A549 (cell line): ENCODE results near the gene ELMO3. TPM values are rescaled to one million over a fixed set of nuclear protein-coding genes. Genes with fewer than 3 reads are reported as not detected.

Experiments used
- ATAC-seq, 2 experiments: fragments of 200-7000 bp in 1 of 2; fragments of >200 bp in 1 of 2; cut with Nextera tagmentation in 1 of 2; cut with Tn5 transposase in 1 of 2; 3 replicates each; pipeline versions ENCODE4 v1.8.0 to v1.9.1; 2018 to 2020; ENCODE audit warnings: mild to moderate bottlenecking in 1 of 2, moderate library complexity in 1 of 2
- CTCF ChIA-PET: fragments of 300-600 bp; sonication (Branson Sonifier 250); formaldehyde crosslinking; extraction: SDS; loops from one replicate; lab custom pipeline; 2021; ENCODE audit warnings: antibody characterized with exemption, inconsistent platforms; lab: Yijun Ruan, JAX
- POLR2A ChIA-PET: fragments of 350-600 bp; formaldehyde crosslinking; extraction: SDS; loops from one replicate; lab custom pipeline; 2021; ENCODE audit warnings: antibody characterized with exemption, inconsistent platforms; lab: Yijun Ruan, JAX
- DNase-seq, 2 experiments: peaks; one replicate each; pipeline versions ENCODE4 v3.0.0 to v3.0.0-alpha.2; 2011 to 2016; ENCODE audit warnings: low read depth in 1 of 2, low spot score in 1 of 2
- FAIRE-seq: peaks from 2 replicates; lab custom pipeline; 2011; peaks lifted over from hg19 to GRCh38; lab: Jason Lieb, UNC
- H3K27ac ChIP-seq, 2 experiments: fragments of >200 bp; sonication (Bioruptor Twin); formaldehyde crosslinking; 3 replicates each; pipeline ENCODE4 v1.5.1; 2016 to 2017
- H3K4me1 ChIP-seq: fragments of >200 bp; sonication (Bioruptor Twin); formaldehyde crosslinking; 3 replicates; pipeline ENCODE4 v1.6.1; 2016
- H3K4me2 ChIP-seq: fragments of >200 bp; sonication (Bioruptor Twin); formaldehyde crosslinking; 3 replicates; pipeline ENCODE4 v1.6.1; 2016
- H3K4me3 ChIP-seq: fragments of >200 bp; sonication (Bioruptor Twin); formaldehyde crosslinking; 3 replicates; pipeline ENCODE4 v1.5.1; 2016
- H3K9me3 ChIP-seq: fragments of >200 bp; sonication (Bioruptor Twin); formaldehyde crosslinking; 3 replicates; pipeline ENCODE4 v1.6.1; 2016
- ATOH8 ChIP-seq: fragments of 250-450 bp; sonication (Bioruptor Pico); IDR thresholded peaks from 2 replicates; pipeline ENCODE4 v1.5.0; 2020; ENCODE audit warnings: low read depth, mild to moderate bottlenecking, moderate library complexity
- BHLHE40 ChIP-seq: IDR thresholded peaks from 2 replicates; pipeline ENCODE4 v1.6.1; 2012; ENCODE audit warnings: low read depth, low read length, inconsistent platforms
- CEBPB ChIP-seq, 2 experiments: fragments of >200 bp in 1 of 2; sonication (Bioruptor Twin) in 1 of 2; formaldehyde crosslinking in 1 of 2; IDR thresholded peaks; 2 replicates each; pipeline ENCODE4 v1.6.1; 2012 to 2016
- CHD2 ChIP-seq: fragments of 150-350 bp; IDR thresholded peaks from 2 replicates; pipeline ENCODE4 v1.6.1; 2014; ENCODE audit warnings: low read length; ENCODE audit not compliant: partially characterized antibody
- CHD4 ChIP-seq: fragments of 200-600 bp; sonication (generic); IDR thresholded peaks from 2 replicates; pipeline ENCODE4 v1.6.1; 2016; ENCODE audit warnings: antibody characterized with exemption, mild to moderate bottlenecking, borderline replicate concordance
- EHF ChIP-seq: fragments of 250-450 bp; sonication (Bioruptor Pico); IDR thresholded peaks from 2 replicates; pipeline ENCODE4 v1.5.0; 2020; ENCODE audit warnings: mild to moderate bottlenecking
- EP300 ChIP-seq, 2 experiments: fragments of >200 bp; sonication (Bioruptor Twin); formaldehyde crosslinking; IDR thresholded peaks; 2 replicates in 1 of 2; 3 replicates in 1 of 2; pipeline ENCODE4 v1.6.1; 2016 to 2017
- ESRRA ChIP-seq: fragments of 150-350 bp; IDR thresholded peaks from 2 replicates; pipeline ENCODE4 v1.6.1; 2014; ENCODE audit warnings: mild to moderate bottlenecking, low read length, borderline replicate concordance
- FOSL2 ChIP-seq, 2 experiments: fragments of 450-650 bp in 1 of 2; fragments of >200 bp in 1 of 2; sonication (Bioruptor Twin) in 1 of 2; formaldehyde crosslinking; IDR thresholded peaks; 2 replicates each; pipeline versions ENCODE4 v1.5.0 to v1.6.1; 2016 to 2020; ENCODE audit warnings: mild to moderate bottlenecking in 1 of 2, moderate library complexity in 1 of 2
- GATA3 ChIP-seq: IDR thresholded peaks from 2 replicates; pipeline ENCODE4 v1.6.1; 2012; ENCODE audit warnings: borderline replicate concordance
- JUN ChIP-seq, 2 experiments: fragments of >200 bp; sonication (Bioruptor Twin); formaldehyde crosslinking; IDR thresholded peaks; 2 replicates in 1 of 2; 3 replicates in 1 of 2; pipeline ENCODE4 v1.6.1; 2016 to 2017
- JUNB ChIP-seq: fragments of >200 bp; sonication (Bioruptor Twin); formaldehyde crosslinking; IDR thresholded peaks from 2 replicates; pipeline ENCODE4 v1.6.1; 2016
- KDM1A ChIP-seq: fragments of 200-600 bp; sonication (generic); IDR thresholded peaks from 2 replicates; pipeline ENCODE4 v1.6.1; 2016; ENCODE audit warnings: low read depth, mild to moderate bottlenecking
- KDM5A ChIP-seq: fragments of 200-600 bp; sonication (generic); IDR thresholded peaks from 2 replicates; pipeline ENCODE4 v1.6.1; 2016; ENCODE audit warnings: antibody characterized with exemption, mild to moderate bottlenecking
- MAFK ChIP-seq: fragments of 450-650 bp; IDR thresholded peaks from 2 replicates; pipeline ENCODE4 v1.6.1; 2014; ENCODE audit not compliant: partially characterized antibody
- MYC ChIP-seq: IDR thresholded peaks from 2 replicates; pipeline ENCODE4 v1.6.1; 2012; ENCODE audit warnings: mild to moderate bottlenecking, inconsistent platforms, low read length, improper control_type of control experiment, borderline replicate concordance
- NFE2L2 ChIP-seq: fragments of 150-350 bp; conservative IDR thresholded peaks from 2 replicates; pipeline ENCODE4 v1.6.1; 2014; ENCODE audit warnings: low read length
- NR3C1 ChIP-seq: fragments of >200 bp; sonication (Bioruptor Twin); formaldehyde crosslinking; IDR thresholded peaks from 3 replicates; pipeline ENCODE4 v1.6.1; 2017
- PHF8 ChIP-seq: fragments of 200-600 bp; sonication (generic); IDR thresholded peaks from 2 replicates; pipeline ENCODE4 v1.6.1; 2016; ENCODE audit warnings: low read depth, mild to moderate bottlenecking, antibody characterized with exemption, moderate library complexity, borderline replicate concordance
- POLR2A ChIP-seq: IDR thresholded peaks from 2 replicates; pipeline ENCODE4 v1.6.1; 2012; ENCODE audit warnings: mild to moderate bottlenecking, low read length
- POLR2AphosphoS2 ChIP-seq: conservative IDR thresholded peaks from 2 replicates; pipeline ENCODE4 v1.6.1; 2012; ENCODE audit warnings: low read length, improper control_type of control experiment, inconsistent platforms
- RARB ChIP-seq: fragments of 250-450 bp; sonication (Bioruptor Pico); IDR thresholded peaks from 2 replicates; pipeline ENCODE4 v1.8.0; 2021; ENCODE audit warnings: mild to moderate bottlenecking, moderate library complexity
- RCOR1 ChIP-seq: fragments of 150-350 bp; IDR thresholded peaks from 2 replicates; pipeline ENCODE4 v1.6.1; 2014; ENCODE audit warnings: antibody characterized with exemption, low read length, low read depth
- RFX5 ChIP-seq: fragments of 450-650 bp; IDR thresholded peaks from 2 replicates; pipeline ENCODE4 v1.7.1; 2014; ENCODE audit warnings: antibody characterized with exemption, mild to moderate bottlenecking, moderate library complexity
- SMC3 ChIP-seq: fragments of >200 bp; sonication (Bioruptor Twin); formaldehyde crosslinking; IDR thresholded peaks from 3 replicates; pipeline ENCODE4 v1.6.1; 2018; ENCODE audit warnings: inconsistent platforms
- TFCP2L1 ChIP-seq: fragments of 250-450 bp; sonication (Bioruptor Pico); IDR thresholded peaks from 2 replicates; pipeline ENCODE4 v1.5.0; 2021; ENCODE audit warnings: mild to moderate bottlenecking
- WGBS: methylation state at CpG from one replicate; pipeline ENCODE4 v1.1.6; 2017; ENCODE audit errors: missing lambda C conversion rate; 5-methylcytosine and 5-hydroxymethylcytosine counted together
- polyA plus RNA-seq, 4 experiments: library from polyadenylated mRNA; depleted of rRNA in 3 of 4; stranded (reverse); fragments of >200 nt; fragmentation: RNase III in 1 of 4; extraction: RNeasy Plus Mini Kit Qiagen cat#74134 plus additional on column Dnase treatment in 1 of 4; gene quantifications; 2 replicates in 3 of 4; 3 replicates in 1 of 4; pipeline ENCODE4 v1.2.3, GENCODE V29; 2011 to 2017
- TF ChIP-seq, protein P1 (sequence below): fragments of 150-350 bp; IDR thresholded peaks from 2 replicates; pipeline ENCODE4 v1.6.1; 2014; ENCODE audit warnings: low read depth, mild to moderate bottlenecking, low read length
- TF ChIP-seq, protein P2 (sequence below): IDR thresholded peaks from 2 replicates; pipeline ENCODE4 v1.6.1; 2012
- TF ChIP-seq, protein P3 (sequence below): fragments of >200 bp; sonication (Bioruptor Twin); formaldehyde crosslinking; IDR thresholded peaks from 3 replicates; pipeline ENCODE4 v1.6.1; 2016
- TF ChIP-seq, protein P4 (sequence below): IDR thresholded peaks from 2 replicates; pipeline ENCODE4 v1.6.1; 2012
- TF ChIP-seq, protein P5 (sequence below): fragments of 200-600 bp; sonication (generic); IDR thresholded peaks from 2 replicates; pipeline ENCODE4 v1.6.1; 2016; ENCODE audit warnings: antibody characterized with exemption, mild to moderate bottlenecking, moderate library complexity

Gene ELMO3
- polyA plus RNA-seq, 2 of the 4 experiments (the other 2 are of a cell fraction), result 0.62 to 1.4 TPM

- ATAC-seq (peak; percentile 96 to 98), DNase-seq (peak; percentile 90 to 92), FAIRE-seq (no peak)
- ChIA-PET CTCF (interaction anchor here (0.6 to 10.3 kb wide), 7 partner anchors 12 to 274 kb away, joined by 3 to 105 read pairs (median 4); no protein-coding TSS in a partner anchor), POLR2A (interaction anchor here (0.8 to 1.8 kb wide), 2 partner anchors 35 to 52 kb away, joined by 3 to 6 read pairs; partner anchors contain the start of gene TMEM208)
- Histone ChIP-seq H3K27ac (peak within 1 kb of the TSS; percentile 97), H3K4me2 (peak within 1 kb of the TSS; percentile 82), H3K4me3 (peak within 1 kb of the TSS; percentile 95), H3K4me1 (peaks cover 16% of the 10 kb centered on the region), H3K9me3 (no peaks in the 10 kb centered on the region)
- under 1% methylated on average over 42 of the region's 54 CpGs for WGBS
- peak; percentile 70 for TF ChIP-seq MYC
- TF ChIP-seq POLR2A, result peak; percentile 71
- TF ChIP-seq MAFK, result no peak
- TF ChIP-seq, protein P1, sequence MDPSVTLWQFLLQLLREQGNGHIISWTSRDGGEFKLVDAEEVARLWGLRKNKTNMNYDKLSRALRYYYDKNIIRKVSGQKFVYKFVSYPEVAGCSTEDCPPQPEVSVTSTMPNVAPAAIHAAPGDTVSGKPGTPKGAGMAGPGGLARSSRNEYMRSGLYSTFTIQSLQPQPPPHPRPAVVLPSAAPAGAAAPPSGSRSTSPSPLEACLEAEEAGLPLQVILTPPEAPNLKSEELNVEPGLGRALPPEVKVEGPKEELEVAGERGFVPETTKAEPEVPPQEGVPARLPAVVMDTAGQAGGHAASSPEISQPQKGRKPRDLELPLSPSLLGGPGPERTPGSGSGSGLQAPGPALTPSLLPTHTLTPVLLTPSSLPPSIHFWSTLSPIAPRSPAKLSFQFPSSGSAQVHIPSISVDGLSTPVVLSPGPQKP, result 0 out of 2 replicates have a peak, but pooled peaks have one; percentile 61
- TF ChIP-seq JUN (IDR thresholded peaks at IDR 0.05), result peak; percentile 38 to 94
- no peak for TF ChIP-seq ATOH8 (CRISPR knock-in tag)
- no peak for TF ChIP-seq RARB (CRISPR knock-in tag)
- TF ChIP-seq EP300 (IDR thresholded peaks at IDR 0.05), result no peak
- TF ChIP-seq KDM1A, result no peak
- TF ChIP-seq KDM5A, result peak; percentile 77
- TF ChIP-seq CEBPB (IDR thresholded peaks at IDR 0.05), result no peak
- TF ChIP-seq CHD2, result no peak
- TF ChIP-seq BHLHE40, result peak; percentile 75
- no peak for TF ChIP-seq EHF (CRISPR knock-in tag)
- TF ChIP-seq TFCP2L1 (CRISPR knock-in tag), result no peak
- TF ChIP-seq, protein P2, sequence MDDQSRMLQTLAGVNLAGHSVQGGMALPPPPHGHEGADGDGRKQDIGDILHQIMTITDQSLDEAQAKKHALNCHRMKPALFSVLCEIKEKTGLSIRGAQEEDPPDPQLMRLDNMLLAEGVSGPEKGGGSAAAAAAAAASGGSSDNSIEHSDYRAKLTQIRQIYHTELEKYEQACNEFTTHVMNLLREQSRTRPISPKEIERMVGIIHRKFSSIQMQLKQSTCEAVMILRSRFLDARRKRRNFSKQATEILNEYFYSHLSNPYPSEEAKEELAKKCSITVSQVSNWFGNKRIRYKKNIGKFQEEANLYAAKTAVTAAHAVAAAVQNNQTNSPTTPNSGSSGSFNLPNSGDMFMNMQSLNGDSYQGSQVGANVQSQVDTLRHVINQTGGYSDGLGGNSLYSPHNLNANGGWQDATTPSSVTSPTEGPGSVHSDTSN, result 0 out of 2 replicates have a peak, but pooled peaks have one; percentile 7
- TF ChIP-seq JUNB, result no peak
- TF ChIP-seq POLR2AphosphoS2, result no peak
- no peak for TF ChIP-seq FOSL2 (IDR thresholded peaks at IDR 0.05)
- TF ChIP-seq FOSL2 (CRISPR knock-in tag; IDR thresholded peaks at IDR 0.05), result 0 out of 2 replicates have a peak, but pooled peaks have one; percentile 5
- peak; percentile 77 for TF ChIP-seq PHF8
- TF ChIP-seq GATA3, result 0 out of 2 replicates have a peak, but pooled peaks have one; percentile 3
- TF ChIP-seq RFX5, result no peak
- TF ChIP-seq, protein P3, sequence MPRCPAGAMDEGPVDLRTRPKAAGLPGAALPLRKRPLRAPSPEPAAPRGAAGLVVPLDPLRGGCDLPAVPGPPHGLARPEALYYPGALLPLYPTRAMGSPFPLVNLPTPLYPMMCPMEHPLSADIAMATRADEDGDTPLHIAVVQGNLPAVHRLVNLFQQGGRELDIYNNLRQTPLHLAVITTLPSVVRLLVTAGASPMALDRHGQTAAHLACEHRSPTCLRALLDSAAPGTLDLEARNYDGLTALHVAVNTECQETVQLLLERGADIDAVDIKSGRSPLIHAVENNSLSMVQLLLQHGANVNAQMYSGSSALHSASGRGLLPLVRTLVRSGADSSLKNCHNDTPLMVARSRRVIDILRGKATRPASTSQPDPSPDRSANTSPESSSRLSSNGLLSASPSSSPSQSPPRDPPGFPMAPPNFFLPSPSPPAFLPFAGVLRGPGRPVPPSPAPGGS, result peak; percentile 89
- TF ChIP-seq, protein P4, sequence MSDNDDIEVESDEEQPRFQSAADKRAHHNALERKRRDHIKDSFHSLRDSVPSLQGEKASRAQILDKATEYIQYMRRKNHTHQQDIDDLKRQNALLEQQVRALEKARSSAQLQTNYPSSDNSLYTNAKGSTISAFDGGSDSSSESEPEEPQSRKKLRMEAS, result peak; percentile 47
- TF ChIP-seq RCOR1, result no peak
- no peak for TF ChIP-seq SMC3
- no peak for TF ChIP-seq NR3C1
- TF ChIP-seq, protein P5, sequence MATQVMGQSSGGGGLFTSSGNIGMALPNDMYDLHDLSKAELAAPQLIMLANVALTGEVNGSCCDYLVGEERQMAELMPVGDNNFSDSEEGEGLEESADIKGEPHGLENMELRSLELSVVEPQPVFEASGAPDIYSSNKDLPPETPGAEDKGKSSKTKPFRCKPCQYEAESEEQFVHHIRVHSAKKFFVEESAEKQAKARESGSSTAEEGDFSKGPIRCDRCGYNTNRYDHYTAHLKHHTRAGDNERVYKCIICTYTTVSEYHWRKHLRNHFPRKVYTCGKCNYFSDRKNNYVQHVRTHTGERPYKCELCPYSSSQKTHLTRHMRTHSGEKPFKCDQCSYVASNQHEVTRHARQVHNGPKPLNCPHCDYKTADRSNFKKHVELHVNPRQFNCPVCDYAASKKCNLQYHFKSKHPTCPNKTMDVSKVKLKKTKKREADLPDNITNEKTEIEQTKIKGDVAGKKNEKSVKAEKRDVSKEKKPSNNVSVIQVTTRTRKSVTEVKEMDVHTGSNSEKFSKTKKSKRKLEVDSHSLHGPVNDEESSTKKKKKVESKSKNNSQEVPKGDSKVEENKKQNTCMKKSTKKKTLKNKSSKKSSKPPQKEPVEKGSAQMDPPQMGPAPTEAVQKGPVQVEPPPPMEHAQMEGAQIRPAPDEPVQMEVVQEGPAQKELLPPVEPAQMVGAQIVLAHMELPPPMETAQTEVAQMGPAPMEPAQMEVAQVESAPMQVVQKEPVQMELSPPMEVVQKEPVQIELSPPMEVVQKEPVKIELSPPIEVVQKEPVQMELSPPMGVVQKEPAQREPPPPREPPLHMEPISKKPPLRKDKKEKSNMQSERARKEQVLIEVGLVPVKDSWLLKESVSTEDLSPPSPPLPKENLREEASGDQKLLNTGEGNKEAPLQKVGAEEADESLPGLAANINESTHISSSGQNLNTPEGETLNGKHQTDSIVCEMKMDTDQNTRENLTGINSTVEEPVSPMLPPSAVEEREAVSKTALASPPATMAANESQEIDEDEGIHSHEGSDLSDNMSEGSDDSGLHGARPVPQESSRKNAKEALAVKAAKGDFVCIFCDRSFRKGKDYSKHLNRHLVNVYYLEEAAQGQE, result peak; percentile 35; the same call in 1 of the 2 replicates
- no peak for TF ChIP-seq ESRRA
- TF ChIP-seq CHD4, result no peak
- no peak for TF ChIP-seq NFE2L2
These were observed 6.8 kb upstream of the ELMO3 start, which contains the start of gene E2F4 for GRCh38 chr16:67191995-67192681. Gene E2F4 (plus strand): TSS chr16:67192155. CDS start chr16:67192228, 73 bp downstream.
